OCI-LY1 (cell line): Measurements from ENCODE around the gene FMN2.

Experiments
- EZH2 ChIP-seq: fragments of 200-600 bp; sonication (generic), shearing (Covaris generic); IDR thresholded peaks from 2 replicates; pipeline ENCODE4 v1.8.0; 2017; ENCODE audit warnings: borderline replicate concordance, mixed run types, mild to moderate bottlenecking, antibody characterized with exemption, low read length, moderate library complexity, mixed read lengths
- TF ChIP-seq, protein P1 (sequence below): fragments of 200-600 bp; sonication (generic), shearing (Covaris generic); IDR thresholded peaks from 2 replicates; pipeline ENCODE4 v1.5.1; 2017; ENCODE audit warnings: mild to moderate bottlenecking, antibody characterized with exemption, low read length, moderate library complexity, mixed read lengths

DNA sequence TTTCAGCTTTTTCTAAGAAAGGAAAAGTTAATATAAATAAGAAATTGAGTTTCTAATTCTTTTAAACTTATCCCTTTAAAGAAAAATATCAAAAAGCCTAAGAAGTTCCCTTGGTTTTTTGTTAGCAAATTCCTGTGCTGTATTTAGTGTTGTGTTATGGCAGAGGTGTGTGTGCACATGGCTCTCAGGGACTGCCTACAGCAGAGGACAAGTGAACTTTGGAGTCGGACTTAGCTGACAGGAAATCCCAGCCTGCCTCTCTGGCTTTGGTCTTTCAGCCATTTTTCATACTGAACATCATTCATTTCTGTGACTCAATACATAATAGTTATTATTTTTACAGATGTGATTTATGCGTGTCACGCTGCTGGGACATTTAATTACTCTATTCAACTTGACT, 149.6 kb downstream of the FMN2 start:
- TF ChIP-seq, protein P1, sequence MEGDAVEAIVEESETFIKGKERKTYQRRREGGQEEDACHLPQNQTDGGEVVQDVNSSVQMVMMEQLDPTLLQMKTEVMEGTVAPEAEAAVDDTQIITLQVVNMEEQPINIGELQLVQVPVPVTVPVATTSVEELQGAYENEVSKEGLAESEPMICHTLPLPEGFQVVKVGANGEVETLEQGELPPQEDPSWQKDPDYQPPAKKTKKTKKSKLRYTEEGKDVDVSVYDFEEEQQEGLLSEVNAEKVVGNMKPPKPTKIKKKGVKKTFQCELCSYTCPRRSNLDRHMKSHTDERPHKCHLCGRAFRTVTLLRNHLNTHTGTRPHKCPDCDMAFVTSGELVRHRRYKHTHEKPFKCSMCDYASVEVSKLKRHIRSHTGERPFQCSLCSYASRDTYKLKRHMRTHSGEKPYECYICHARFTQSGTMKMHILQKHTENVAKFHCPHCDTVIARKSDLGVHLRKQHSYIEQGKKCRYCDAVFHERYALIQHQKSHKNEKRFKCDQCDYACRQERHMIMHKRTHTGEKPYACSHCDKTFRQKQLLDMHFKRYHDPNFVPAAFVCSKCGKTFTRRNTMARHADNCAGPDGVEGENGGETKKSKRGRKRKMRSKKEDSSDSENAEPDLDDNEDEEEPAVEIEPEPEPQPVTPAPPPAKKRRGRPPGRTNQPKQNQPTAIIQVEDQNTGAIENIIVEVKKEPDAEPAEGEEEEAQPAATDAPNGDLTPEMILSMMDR = no peak
- TF ChIP-seq EZH2 = no peak
